ENCODE measurements around the gene UGP2. TPM values are rescaled to one million over a fixed set of nuclear protein-coding genes. Genes with fewer than 3 reads are reported as not detected.

The UGP2 gene
- total RNA-seq, 1 experiment from 2014 or later, result 76.1 TPM

GRCh38 chr2:63902149-63902548, 60.5 kb downstream of the UGP2 start:
- Histone ChIP-seq H3K4me3 (ENCODE audit: low read depth in 2 of 2, low read length in 2 of 2) (no peak overlapping the region), H3K27ac (ENCODE audit: low read length) (no peak overlapping the region), H3K27me3 (ENCODE audit: control insufficient read depth, insufficient read depth, low read length) (no peaks in the 10 kb centered on the region), H3K36me3 (ENCODE audit: control insufficient read depth, insufficient read depth, low read length) (peaks cover 12% of the 10 kb centered on the region), H3K4me1 (ENCODE audit: control insufficient read depth, insufficient read depth, low read length) (no peaks in the 10 kb centered on the region), H3K9me3 (ENCODE audit: control insufficient read depth, insufficient read depth, low read depth, low read length) (peaks cover 15% of the 10 kb centered on the region; the same call in 1 of the 2 replicates)
- in situ Hi-C loops (cut with HindIII; ENCODE audit: low pct_unique_long_range_greater_than_20kb, low sequenced_read_pairs), result no loop called here
- DNase-seq (ENCODE audit: low read depth, low spot score), result no peak
- BruUV-seq (replicated peaks), result no TSS peak
- ATAC-seq, result no peak
- CTCF ChIA-PET, result no interaction called here
- TF ChIP-seq CTCF (IDR thresholded peaks at IDR 0.05) (no peak), TCF7L2 (IDR thresholded peaks at IDR 0.05; ENCODE audit: low read depth, low read length) (no peak), SIN3A (IDR thresholded peaks at IDR 0.05; ENCODE audit: borderline replicate concordance, insufficient read depth, low read depth, low read length) (no peak)
- TF ChIP-seq, protein P1, sequence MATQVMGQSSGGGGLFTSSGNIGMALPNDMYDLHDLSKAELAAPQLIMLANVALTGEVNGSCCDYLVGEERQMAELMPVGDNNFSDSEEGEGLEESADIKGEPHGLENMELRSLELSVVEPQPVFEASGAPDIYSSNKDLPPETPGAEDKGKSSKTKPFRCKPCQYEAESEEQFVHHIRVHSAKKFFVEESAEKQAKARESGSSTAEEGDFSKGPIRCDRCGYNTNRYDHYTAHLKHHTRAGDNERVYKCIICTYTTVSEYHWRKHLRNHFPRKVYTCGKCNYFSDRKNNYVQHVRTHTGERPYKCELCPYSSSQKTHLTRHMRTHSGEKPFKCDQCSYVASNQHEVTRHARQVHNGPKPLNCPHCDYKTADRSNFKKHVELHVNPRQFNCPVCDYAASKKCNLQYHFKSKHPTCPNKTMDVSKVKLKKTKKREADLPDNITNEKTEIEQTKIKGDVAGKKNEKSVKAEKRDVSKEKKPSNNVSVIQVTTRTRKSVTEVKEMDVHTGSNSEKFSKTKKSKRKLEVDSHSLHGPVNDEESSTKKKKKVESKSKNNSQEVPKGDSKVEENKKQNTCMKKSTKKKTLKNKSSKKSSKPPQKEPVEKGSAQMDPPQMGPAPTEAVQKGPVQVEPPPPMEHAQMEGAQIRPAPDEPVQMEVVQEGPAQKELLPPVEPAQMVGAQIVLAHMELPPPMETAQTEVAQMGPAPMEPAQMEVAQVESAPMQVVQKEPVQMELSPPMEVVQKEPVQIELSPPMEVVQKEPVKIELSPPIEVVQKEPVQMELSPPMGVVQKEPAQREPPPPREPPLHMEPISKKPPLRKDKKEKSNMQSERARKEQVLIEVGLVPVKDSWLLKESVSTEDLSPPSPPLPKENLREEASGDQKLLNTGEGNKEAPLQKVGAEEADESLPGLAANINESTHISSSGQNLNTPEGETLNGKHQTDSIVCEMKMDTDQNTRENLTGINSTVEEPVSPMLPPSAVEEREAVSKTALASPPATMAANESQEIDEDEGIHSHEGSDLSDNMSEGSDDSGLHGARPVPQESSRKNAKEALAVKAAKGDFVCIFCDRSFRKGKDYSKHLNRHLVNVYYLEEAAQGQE (IDR thresholded peaks at IDR 0.05; ENCODE audit: insufficient read depth in 1 of 2, low read depth in 2 of 2, low read length in 1 of 2), result no peak
- POLR2A ChIA-PET, result interaction anchor here (0.7 to 0.8 kb wide), 2 partner anchors 76 to 150 kb away, joined by 3 read pairs; no protein-coding TSS in a partner anchor
- intact Hi-C loops (cut with micrococcal nuclease; ENCODE audit: unreplicated experiment), result no loop called here

DNA sequence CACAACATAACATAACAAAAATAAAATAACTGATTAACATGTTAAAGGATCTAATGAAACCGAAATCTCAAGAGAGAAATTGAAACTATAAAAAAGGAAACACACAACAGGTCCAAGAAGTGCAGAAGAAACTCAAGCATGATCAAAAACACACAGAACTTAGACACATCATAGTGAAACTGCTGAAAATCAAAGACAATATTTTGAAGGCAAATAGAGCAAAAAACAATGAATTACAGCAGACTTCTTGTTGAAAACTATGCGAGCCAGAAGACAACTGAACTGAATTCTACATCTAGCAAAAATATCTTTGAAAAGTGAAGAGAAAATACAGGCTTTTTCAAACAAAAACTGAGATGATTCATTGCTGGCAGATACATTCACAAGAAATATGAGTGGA, 61.3 kb downstream of the UGP2 start:
- intact Hi-C loops (cut with micrococcal nuclease; ENCODE audit: unreplicated experiment) (no loop called here), in situ Hi-C loops (cut with HindIII; ENCODE audit: low pct_unique_long_range_greater_than_20kb, low sequenced_read_pairs) (no loop called here)
- POLR2A ChIA-PET, result no interaction called here
- H3K36me3 ChIP-seq (ENCODE audit: control insufficient read depth, insufficient read depth, low read length), result peaks cover 6% of the 10 kb centered on the region; the same call in 1 of the 2 replicates
- no peaks in the 10 kb centered on the region for H3K27me3 ChIP-seq (ENCODE audit: control insufficient read depth, insufficient read depth, low read length)
- CTCF ChIA-PET, result no interaction called here
- TF ChIP-seq TCF7L2 (IDR thresholded peaks at IDR 0.05; ENCODE audit: low read depth, low read length), result no peak
- TF ChIP-seq POLR2AphosphoS5 (IDR thresholded peaks at IDR 0.05; ENCODE audit: low read depth, low read length), result no peak
- TF ChIP-seq CTCF (IDR thresholded peaks at IDR 0.05), result no peak
- TF ChIP-seq SIN3A (IDR thresholded peaks at IDR 0.05; ENCODE audit: borderline replicate concordance, insufficient read depth, low read depth, low read length), result no peak
- TF ChIP-seq, protein P1 (IDR thresholded peaks at IDR 0.05; ENCODE audit: insufficient read depth in 1 of 2, low read depth in 2 of 2, low read length in 1 of 2), result no peak
- H3K4me1 ChIP-seq (ENCODE audit: control insufficient read depth, insufficient read depth, low read length), result no peaks in the 10 kb centered on the region
- peaks cover 15% of the 10 kb centered on the region; the same call in 1 of the 2 replicates for H3K9me3 ChIP-seq (ENCODE audit: control insufficient read depth, insufficient read depth, low read depth, low read length)
- BruUV-seq (replicated peaks), result no TSS peak
- H3K27ac ChIP-seq (ENCODE audit: low read length), result no peak overlapping the region
- H3K4me3 ChIP-seq (ENCODE audit: low read depth in 2 of 2, low read length in 2 of 2), result no peak overlapping the region
- DNase-seq (ENCODE audit: low read depth, low spot score), result no peak
- no peak for ATAC-seq

Measured in Panc1 (cell line).